WTC11 (cell line): Measurements from ENCODE around the gene PTPN3. TPM values are rescaled to one million over a fixed set of nuclear protein-coding genes. Genes with fewer than 3 reads are reported as not detected.

Experiments
- ATAC-seq: fragments of 200-7000 bp; cut with Tn5 transposase; 2 replicates; pipeline ENCODE4 v1.10.0; 2021; ENCODE audit warnings: mild to moderate bottlenecking, moderate library complexity
- CTCF ChIA-PET: fragments of 300-600 bp; sonication (Branson Sonifier 250); formaldehyde crosslinking; loops from one replicate; lab custom pipeline; 2021; ENCODE audit warnings: antibody characterized with exemption; lab: Charles Lee
- POLR2A ChIA-PET: fragments of 350-600 bp; sonication (Branson Sonifier 250); formaldehyde crosslinking; loops from one replicate; lab custom pipeline; 2021; ENCODE audit warnings: antibody characterized with exemption; lab: Charles Lee
- DNase-seq: peaks from one replicate; pipeline ENCODE4 v3.0.0; 2021; ENCODE audit warnings: low spot score
- H3K27ac Mint-ChIP-seq: 2 replicates; pipeline ENCODE4 v1.8.0; 2021; ENCODE audit warnings: mixed read lengths
- H3K27me3 Mint-ChIP-seq: 2 replicates; pipeline ENCODE4 v1.8.0; 2021; ENCODE audit warnings: low read depth, mild to moderate bottlenecking, moderate library complexity, mixed read lengths
- H3K36me3 Mint-ChIP-seq: 2 replicates; pipeline ENCODE4 v1.8.0; 2021; ENCODE audit warnings: mixed read lengths
- H3K4me1 Mint-ChIP-seq: 2 replicates; pipeline ENCODE4 v1.8.0; 2022; ENCODE audit warnings: mixed read lengths
- H3K4me3 Mint-ChIP-seq: 2 replicates; pipeline ENCODE4 v1.8.0; 2021; ENCODE audit warnings: mild to moderate bottlenecking, moderate library complexity, mixed read lengths
- H3K9me3 Mint-ChIP-seq: 2 replicates; pipeline ENCODE4 v1.8.0; 2021; ENCODE audit warnings: mixed read lengths
- ARID4B ChIP-seq: sonication (generic); formaldehyde crosslinking; IDR thresholded peaks from 2 replicates; pipeline ENCODE4 v1.8.0; 2023; ENCODE audit warnings: missing genetic modification reagents, mild to moderate bottlenecking, borderline replicate concordance
- CREB1 ChIP-seq: sonication (generic); formaldehyde crosslinking; IDR thresholded peaks from 2 replicates; pipeline ENCODE4 v1.8.0; 2023; ENCODE audit warnings: mild to moderate bottlenecking, missing genetic modification reagents
- ERG ChIP-seq: fragments of 250-450 bp; sonication (Bioruptor Pico); IDR thresholded peaks from 2 replicates; pipeline ENCODE4 v1.8.0; 2021; ENCODE audit warnings: mild to moderate bottlenecking
- FOXJ3 ChIP-seq: sonication (generic); formaldehyde crosslinking; IDR thresholded peaks from 2 replicates; pipeline ENCODE4 v1.9.0; 2021; ENCODE audit warnings: missing genetic modification reagents, mild to moderate bottlenecking, borderline replicate concordance
- FOXP1 ChIP-seq: sonication (generic); formaldehyde crosslinking; IDR thresholded peaks from 2 replicates; pipeline ENCODE4 v1.8.0; 2022; ENCODE audit warnings: missing genetic modification reagents, mild to moderate bottlenecking, moderate library complexity, borderline replicate concordance
- GTF2I ChIP-seq: fragments of 250-450 bp; sonication (Bioruptor Pico); conservative IDR thresholded peaks from 2 replicates; pipeline ENCODE4 v1.4.0; 2021; ENCODE audit warnings: mild to moderate bottlenecking
- JUN ChIP-seq: sonication (generic); formaldehyde crosslinking; IDR thresholded peaks from 2 replicates; pipeline ENCODE4 v1.8.0; 2023; ENCODE audit warnings: mild to moderate bottlenecking, missing genetic modification reagents
- NR3C1 ChIP-seq: sonication (generic); formaldehyde crosslinking; conservative IDR thresholded peaks from 2 replicates; pipeline ENCODE4 v1.8.1; 2023; ENCODE audit warnings: low read depth, mild to moderate bottlenecking, missing genetic modification reagents
- PRRX2 ChIP-seq: fragments of 250-450 bp; sonication (Bioruptor Pico); IDR thresholded peaks from 2 replicates; pipeline ENCODE4 v1.8.0; 2021; ENCODE audit warnings: mild to moderate bottlenecking
- RELA ChIP-seq: sonication (generic); formaldehyde crosslinking; IDR thresholded peaks from 2 replicates; pipeline ENCODE4 v1.8.1; 2022; ENCODE audit warnings: missing genetic modification reagents, mild to moderate bottlenecking, borderline replicate concordance
- RORB ChIP-seq: fragments of 250-450 bp; sonication (Bioruptor Pico); IDR thresholded peaks from 2 replicates; pipeline ENCODE4 v1.9.0; 2021; ENCODE audit warnings: mild to moderate bottlenecking
- SOX15 ChIP-seq: fragments of 250-450 bp; sonication (Bioruptor Pico); IDR thresholded peaks from 2 replicates; pipeline ENCODE4 v1.9.0; 2021; ENCODE audit warnings: mild to moderate bottlenecking
- TCF7 ChIP-seq: sonication (generic); formaldehyde crosslinking; IDR thresholded peaks from 2 replicates; pipeline ENCODE4 v1.8.0; 2022; ENCODE audit warnings: mild to moderate bottlenecking, low read depth, missing genetic modification reagents, moderate library complexity
- TEAD1 ChIP-seq: sonication (generic); formaldehyde crosslinking; IDR thresholded peaks from 2 replicates; pipeline ENCODE4 v1.8.0; 2022; ENCODE audit warnings: mild to moderate bottlenecking, missing genetic modification reagents
- TEAD4 ChIP-seq: sonication (generic); formaldehyde crosslinking; IDR thresholded peaks from 2 replicates; pipeline ENCODE4 v1.8.0; 2022; ENCODE audit warnings: mild to moderate bottlenecking, missing genetic modification reagents
- ZBTB21 ChIP-seq: sonication (generic); formaldehyde crosslinking; IDR thresholded peaks from 2 replicates; pipeline ENCODE4 v1.8.1; 2023; ENCODE audit warnings: mild to moderate bottlenecking, missing genetic modification reagents, borderline replicate concordance
- ZBTB43 ChIP-seq: sonication (generic); formaldehyde crosslinking; IDR thresholded peaks from 2 replicates; pipeline ENCODE4 v1.8.1; 2023; ENCODE audit warnings: mild to moderate bottlenecking, missing genetic modification reagents
- ZNF263 ChIP-seq: sonication (generic); formaldehyde crosslinking; IDR thresholded peaks from 2 replicates; pipeline ENCODE4 v1.8.1; 2022; ENCODE audit warnings: low read depth, mild to moderate bottlenecking, moderate library complexity, missing genetic modification reagents
- ZNF317 ChIP-seq: sonication (generic); formaldehyde crosslinking; IDR thresholded peaks from 2 replicates; pipeline ENCODE4 v1.8.1; 2023; ENCODE audit warnings: low read depth, mild to moderate bottlenecking, moderate library complexity, missing genetic modification reagents, borderline replicate concordance
- ZSCAN18 ChIP-seq: fragments of 250-450 bp; sonication (Bioruptor Pico); IDR thresholded peaks from 2 replicates; pipeline ENCODE4 v2.1.2; 2022; ENCODE audit warnings: mild to moderate bottlenecking, moderate library complexity
- total RNA-seq: library from RNA; stranded (reverse); gene quantifications from 3 replicates; pipeline ENCODE4 v1.2.3, GENCODE V29; 2021
- TF ChIP-seq, protein P1 (sequence below): sonication (generic); formaldehyde crosslinking; IDR thresholded peaks from 2 replicates; pipeline ENCODE4 v1.8.1; 2023; ENCODE audit warnings: mild to moderate bottlenecking, missing genetic modification reagents, moderate library complexity
- TF ChIP-seq, protein P2 (sequence below): fragments of 250-450 bp; sonication (Bioruptor Pico); IDR thresholded peaks from 2 replicates; pipeline ENCODE4 v1.9.0; 2021; ENCODE audit warnings: mild to moderate bottlenecking

The PTPN3 gene
- total RNA-seq, 1 experiment from 2014 or later = 1.7 TPM

DNA sequence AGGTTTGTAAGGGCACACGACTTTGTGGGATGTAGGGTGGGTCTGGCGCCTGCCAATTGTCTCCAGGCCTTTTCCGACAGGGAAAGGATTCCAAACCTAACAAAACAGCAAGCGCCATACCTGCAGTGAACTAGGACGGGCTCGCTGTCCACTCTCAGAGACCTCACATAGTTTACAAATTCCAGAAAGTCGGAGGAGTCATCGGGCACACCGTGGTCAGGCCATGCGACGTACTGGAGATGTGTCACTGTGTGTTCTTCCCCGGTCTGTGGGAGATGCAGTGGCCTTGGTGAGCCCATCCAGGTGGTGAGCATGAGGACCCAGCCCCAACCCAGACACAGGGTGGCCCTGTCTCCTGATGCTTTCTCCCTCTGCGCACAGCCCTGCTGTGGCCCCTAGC, 115.9 kb downstream of the PTPN3 start:
- peaks cover 5% of the 10 kb centered on the region for H3K9me3 Mint-ChIP-seq
- H3K4me3 Mint-ChIP-seq = no peak overlapping the region
- ATAC-seq = no peak
- H3K36me3 Mint-ChIP-seq = peaks cover 7% of the 10 kb centered on the region
- CTCF ChIA-PET = no interaction called here
- no peak overlapping the region for H3K27ac Mint-ChIP-seq
- H3K27me3 Mint-ChIP-seq = no peaks in the 10 kb centered on the region
- TF ChIP-seq ZNF263 (CRISPR knock-in tag) (no peak), FOXJ3 (CRISPR knock-in tag) (no peak), CREB1 (no peak), JUN (CRISPR knock-in tag) (no peak)
- POLR2A ChIA-PET = no interaction called here
- H3K4me1 Mint-ChIP-seq = no peaks in the 10 kb centered on the region
- DNase-seq = no peak

- DNase-seq = no peak
- no peak overlapping the region for H3K4me3 Mint-ChIP-seq
- no peak overlapping the region for H3K27ac Mint-ChIP-seq
- peaks cover 7% of the 10 kb centered on the region for H3K4me1 Mint-ChIP-seq
- ChIA-PET CTCF (interaction anchor here (0.7 to 1.5 kb wide), 3 partner anchors 30 to 185 kb away, joined by 3 read pairs; no protein-coding TSS in a partner anchor), POLR2A (no interaction called here)
- TF ChIP-seq GTF2I (CRISPR knock-in tag) (no peak), RELA (CRISPR knock-in tag) (no peak), TEAD1 (CRISPR knock-in tag) (no peak), ZBTB21 (CRISPR knock-in tag) (no peak), TEAD4 (CRISPR knock-in tag) (no peak), RORB (CRISPR knock-in tag) (no peak), SOX15 (CRISPR knock-in tag) (no peak), TCF7 (CRISPR knock-in tag) (no peak), PRRX2 (CRISPR knock-in tag) (no peak), ERG (CRISPR knock-in tag) (no peak), ZNF317 (CRISPR knock-in tag) (no peak), ARID4B (no peak), ZSCAN18 (CRISPR knock-in tag) (no peak), NR3C1 (CRISPR knock-in tag) (no peak), FOXP1 (CRISPR knock-in tag) (no peak), ZBTB43 (CRISPR knock-in tag) (no peak)
- TF ChIP-seq, protein P1, sequence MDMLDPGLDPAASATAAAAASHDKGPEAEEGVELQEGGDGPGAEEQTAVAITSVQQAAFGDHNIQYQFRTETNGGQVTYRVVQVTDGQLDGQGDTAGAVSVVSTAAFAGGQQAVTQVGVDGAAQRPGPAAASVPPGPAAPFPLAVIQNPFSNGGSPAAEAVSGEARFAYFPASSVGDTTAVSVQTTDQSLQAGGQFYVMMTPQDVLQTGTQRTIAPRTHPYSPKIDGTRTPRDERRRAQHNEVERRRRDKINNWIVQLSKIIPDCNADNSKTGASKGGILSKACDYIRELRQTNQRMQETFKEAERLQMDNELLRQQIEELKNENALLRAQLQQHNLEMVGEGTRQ = no peak
- TF ChIP-seq, protein P2, sequence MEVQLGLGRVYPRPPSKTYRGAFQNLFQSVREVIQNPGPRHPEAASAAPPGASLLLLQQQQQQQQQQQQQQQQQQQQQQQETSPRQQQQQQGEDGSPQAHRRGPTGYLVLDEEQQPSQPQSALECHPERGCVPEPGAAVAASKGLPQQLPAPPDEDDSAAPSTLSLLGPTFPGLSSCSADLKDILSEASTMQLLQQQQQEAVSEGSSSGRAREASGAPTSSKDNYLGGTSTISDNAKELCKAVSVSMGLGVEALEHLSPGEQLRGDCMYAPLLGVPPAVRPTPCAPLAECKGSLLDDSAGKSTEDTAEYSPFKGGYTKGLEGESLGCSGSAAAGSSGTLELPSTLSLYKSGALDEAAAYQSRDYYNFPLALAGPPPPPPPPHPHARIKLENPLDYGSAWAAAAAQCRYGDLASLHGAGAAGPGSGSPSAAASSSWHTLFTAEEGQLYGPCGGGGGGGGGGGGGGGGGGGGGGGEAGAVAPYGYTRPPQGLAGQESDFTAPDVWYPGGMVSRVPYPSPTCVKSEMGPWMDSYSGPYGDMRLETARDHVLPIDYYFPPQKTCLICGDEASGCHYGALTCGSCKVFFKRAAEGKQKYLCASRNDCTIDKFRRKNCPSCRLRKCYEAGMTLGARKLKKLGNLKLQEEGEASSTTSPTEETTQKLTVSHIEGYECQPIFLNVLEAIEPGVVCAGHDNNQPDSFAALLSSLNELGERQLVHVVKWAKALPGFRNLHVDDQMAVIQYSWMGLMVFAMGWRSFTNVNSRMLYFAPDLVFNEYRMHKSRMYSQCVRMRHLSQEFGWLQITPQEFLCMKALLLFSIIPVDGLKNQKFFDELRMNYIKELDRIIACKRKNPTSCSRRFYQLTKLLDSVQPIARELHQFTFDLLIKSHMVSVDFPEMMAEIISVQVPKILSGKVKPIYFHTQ (CRISPR knock-in tag) = no peak
- H3K9me3 Mint-ChIP-seq = peaks cover 5% of the 10 kb centered on the region
- no peaks in the 10 kb centered on the region for H3K27me3 Mint-ChIP-seq
- no peak for ATAC-seq
- H3K36me3 Mint-ChIP-seq = peaks cover 7% of the 10 kb centered on the region
Measured at GRCh38 chr9:109381011-109381729, 116.9 kb downstream of the PTPN3 start.
